GM21423 (cell line): ENCODE data around the gene MGAT5.

ENCODE experiments used
- ATAC-seq: cut with Tn5 transposase; IDR thresholded peaks from one replicate; pipeline ENCODE4 v1.9.1; 2021; ENCODE audit warnings: mild to moderate bottlenecking, moderate library complexity; ENCODE audit not compliant: unreplicated experiment

The MGAT5 gene

GRCh38 chr2:134413430-134413829 lies 159.6 kb downstream of the MGAT5 start:
- ATAC-seq = no peak

- no peak for ATAC-seq
These were observed 160.0 kb downstream of the MGAT5 start for GRCh38 chr2:134413912-134414311.

- no peak for ATAC-seq
These were observed 162.1 kb downstream of the MGAT5 start for GRCh38 chr2:134416018-134416417.

GRCh38 chr2:134416637-134417036 lies 162.8 kb downstream of the MGAT5 start:
- ATAC-seq = no peak

GRCh38 chr2:134417968-134418582 lies 164.2 kb downstream of the MGAT5 start:
- ATAC-seq = no peak

GRCh38 chr2:134420259-134420658 lies 166.4 kb downstream of the MGAT5 start:
- no peak for ATAC-seq

GRCh38 chr2:134420920-134421319 lies 167.0 kb downstream of the MGAT5 start:
- no peak for ATAC-seq

- ATAC-seq = no peak
These were observed 167.9 kb downstream of the MGAT5 start for GRCh38 chr2:134421556-134422328.

GRCh38 chr2:134425724-134426496 lies 172.0 kb downstream of the MGAT5 start:
- ATAC-seq = no peak

GRCh38 chr2:134426721-134427120 lies 172.8 kb downstream of the MGAT5 start:
- ATAC-seq = no peak

- ATAC-seq = no peak
These were observed 176.0 kb downstream of the MGAT5 start for GRCh38 chr2:134429886-134430285.

- ATAC-seq = no peak
These were observed 178.1 kb downstream of the MGAT5 start for GRCh38 chr2:134431838-134432434.

GRCh38 chr2:134432435-134432883 lies 178.6 kb downstream of the MGAT5 start:
- no peak for ATAC-seq

- no peak for ATAC-seq
These were observed 179.6 kb downstream of the MGAT5 start for GRCh38 chr2:134433469-134433868.

GRCh38 chr2:134433979-134434378 lies 180.1 kb downstream of the MGAT5 start:
- ATAC-seq = no peak

GRCh38 chr2:134435505-134435904 lies 181.6 kb downstream of the MGAT5 start:
- ATAC-seq = no peak

- no peak for ATAC-seq
These were observed 182.1 kb downstream of the MGAT5 start for GRCh38 chr2:134435936-134436335.

GRCh38 chr2:134436706-134437105 lies 182.8 kb downstream of the MGAT5 start:
- no peak for ATAC-seq

GRCh38 chr2:134438371-134438770 lies 184.5 kb downstream of the MGAT5 start:
- ATAC-seq = no peak

GRCh38 chr2:134440336-134440909 lies 186.6 kb downstream of the MGAT5 start:
- no peak for ATAC-seq
